Measurements from ENCODE around the gene LRIT2. TPM values are rescaled to one million over a fixed set of nuclear protein-coding genes. Genes with fewer than 3 reads are reported as not detected.

LRIT2 gene
- total RNA-seq, 1 experiment from 2014 or later, result not detected

GRCh38 chr10:84176351-84176750 lies 49.0 kb downstream of the LRIT2 start (continued):
- TF ChIP-seq, protein P1, sequence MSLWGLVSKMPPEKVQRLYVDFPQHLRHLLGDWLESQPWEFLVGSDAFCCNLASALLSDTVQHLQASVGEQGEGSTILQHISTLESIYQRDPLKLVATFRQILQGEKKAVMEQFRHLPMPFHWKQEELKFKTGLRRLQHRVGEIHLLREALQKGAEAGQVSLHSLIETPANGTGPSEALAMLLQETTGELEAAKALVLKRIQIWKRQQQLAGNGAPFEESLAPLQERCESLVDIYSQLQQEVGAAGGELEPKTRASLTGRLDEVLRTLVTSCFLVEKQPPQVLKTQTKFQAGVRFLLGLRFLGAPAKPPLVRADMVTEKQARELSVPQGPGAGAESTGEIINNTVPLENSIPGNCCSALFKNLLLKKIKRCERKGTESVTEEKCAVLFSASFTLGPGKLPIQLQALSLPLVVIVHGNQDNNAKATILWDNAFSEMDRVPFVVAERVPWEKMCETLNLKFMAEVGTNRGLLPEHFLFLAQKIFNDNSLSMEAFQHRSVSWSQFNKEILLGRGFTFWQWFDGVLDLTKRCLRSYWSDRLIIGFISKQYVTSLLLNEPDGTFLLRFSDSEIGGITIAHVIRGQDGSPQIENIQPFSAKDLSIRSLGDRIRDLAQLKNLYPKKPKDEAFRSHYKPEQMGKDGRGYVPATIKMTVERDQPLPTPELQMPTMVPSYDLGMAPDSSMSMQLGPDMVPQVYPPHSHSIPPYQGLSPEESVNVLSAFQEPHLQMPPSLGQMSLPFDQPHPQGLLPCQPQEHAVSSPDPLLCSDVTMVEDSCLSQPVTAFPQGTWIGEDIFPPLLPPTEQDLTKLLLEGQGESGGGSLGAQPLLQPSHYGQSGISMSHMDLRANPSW (CRISPR knock-in tag; conservative IDR thresholded peaks at IDR 0.05; ENCODE audit: low read depth), result no peak
- TF ChIP-seq GTF2I (CRISPR knock-in tag; conservative IDR thresholded peaks at IDR 0.05) (no peak), IRF2 (CRISPR knock-in tag; IDR thresholded peaks at IDR 0.05; ENCODE audit: borderline replicate concordance, low read depth) (no peak), SMAD4 (CRISPR knock-in tag; IDR thresholded peaks at IDR 0.05) (no peak)
- TF ChIP-seq, protein P2, sequence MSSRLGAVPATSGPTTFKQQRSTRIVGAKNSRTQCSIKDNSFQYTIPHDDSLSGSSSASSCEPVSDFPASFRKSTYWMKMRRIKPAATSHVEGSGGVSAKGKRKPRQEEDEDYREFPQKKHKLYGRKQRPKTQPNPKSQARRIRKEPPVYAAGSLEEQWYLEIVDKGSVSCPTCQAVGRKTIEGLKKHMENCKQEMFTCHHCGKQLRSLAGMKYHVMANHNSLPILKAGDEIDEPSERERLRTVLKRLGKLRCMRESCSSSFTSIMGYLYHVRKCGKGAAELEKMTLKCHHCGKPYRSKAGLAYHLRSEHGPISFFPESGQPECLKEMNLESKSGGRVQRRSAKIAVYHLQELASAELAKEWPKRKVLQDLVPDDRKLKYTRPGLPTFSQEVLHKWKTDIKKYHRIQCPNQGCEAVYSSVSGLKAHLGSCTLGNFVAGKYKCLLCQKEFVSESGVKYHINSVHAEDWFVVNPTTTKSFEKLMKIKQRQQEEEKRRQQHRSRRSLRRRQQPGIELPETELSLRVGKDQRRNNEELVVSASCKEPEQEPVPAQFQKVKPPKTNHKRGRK (CRISPR knock-in tag; IDR thresholded peaks at IDR 0.05; ENCODE audit: borderline replicate concordance), result no peak
- TF ChIP-seq, protein P3, sequence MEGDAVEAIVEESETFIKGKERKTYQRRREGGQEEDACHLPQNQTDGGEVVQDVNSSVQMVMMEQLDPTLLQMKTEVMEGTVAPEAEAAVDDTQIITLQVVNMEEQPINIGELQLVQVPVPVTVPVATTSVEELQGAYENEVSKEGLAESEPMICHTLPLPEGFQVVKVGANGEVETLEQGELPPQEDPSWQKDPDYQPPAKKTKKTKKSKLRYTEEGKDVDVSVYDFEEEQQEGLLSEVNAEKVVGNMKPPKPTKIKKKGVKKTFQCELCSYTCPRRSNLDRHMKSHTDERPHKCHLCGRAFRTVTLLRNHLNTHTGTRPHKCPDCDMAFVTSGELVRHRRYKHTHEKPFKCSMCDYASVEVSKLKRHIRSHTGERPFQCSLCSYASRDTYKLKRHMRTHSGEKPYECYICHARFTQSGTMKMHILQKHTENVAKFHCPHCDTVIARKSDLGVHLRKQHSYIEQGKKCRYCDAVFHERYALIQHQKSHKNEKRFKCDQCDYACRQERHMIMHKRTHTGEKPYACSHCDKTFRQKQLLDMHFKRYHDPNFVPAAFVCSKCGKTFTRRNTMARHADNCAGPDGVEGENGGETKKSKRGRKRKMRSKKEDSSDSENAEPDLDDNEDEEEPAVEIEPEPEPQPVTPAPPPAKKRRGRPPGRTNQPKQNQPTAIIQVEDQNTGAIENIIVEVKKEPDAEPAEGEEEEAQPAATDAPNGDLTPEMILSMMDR (IDR thresholded peaks at IDR 0.05), result no peak

GRCh38 chr10:84175436-84175835 lies 49.9 kb downstream of the LRIT2 start:
- H3K4me3 Mint-ChIP-seq, result no peak overlapping the region
- H3K9me3 Mint-ChIP-seq, result no peaks in the 10 kb centered on the region
- no peaks in the 10 kb centered on the region for H3K4me1 Mint-ChIP-seq
- peaks cover under 1% of the 10 kb centered on the region for H3K36me3 Mint-ChIP-seq
- ATAC-seq (no peak), DNase-seq (ENCODE audit: low spot score) (no peak)
- CTCF ChIA-PET, result no interaction called here
- TF ChIP-seq NR2C2 (CRISPR knock-in tag; IDR thresholded peaks at IDR 0.05), result no peak
- no peak for TF ChIP-seq ZNF219 (CRISPR knock-in tag; IDR thresholded peaks at IDR 0.05; ENCODE audit: borderline replicate concordance)
- TF ChIP-seq, protein P4, sequence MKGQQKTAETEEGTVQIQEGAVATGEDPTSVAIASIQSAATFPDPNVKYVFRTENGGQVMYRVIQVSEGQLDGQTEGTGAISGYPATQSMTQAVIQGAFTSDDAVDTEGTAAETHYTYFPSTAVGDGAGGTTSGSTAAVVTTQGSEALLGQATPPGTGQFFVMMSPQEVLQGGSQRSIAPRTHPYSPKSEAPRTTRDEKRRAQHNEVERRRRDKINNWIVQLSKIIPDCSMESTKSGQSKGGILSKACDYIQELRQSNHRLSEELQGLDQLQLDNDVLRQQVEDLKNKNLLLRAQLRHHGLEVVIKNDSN (CRISPR knock-in tag; IDR thresholded peaks at IDR 0.05), result no peak
- no peak for TF ChIP-seq OVOL2 (CRISPR knock-in tag; IDR thresholded peaks at IDR 0.05; ENCODE audit: borderline replicate concordance)
- TF ChIP-seq TEAD1 (CRISPR knock-in tag; IDR thresholded peaks at IDR 0.05), result no peak
- no peak for TF ChIP-seq ERG (CRISPR knock-in tag; IDR thresholded peaks at IDR 0.05)
- TF ChIP-seq, protein P5, sequence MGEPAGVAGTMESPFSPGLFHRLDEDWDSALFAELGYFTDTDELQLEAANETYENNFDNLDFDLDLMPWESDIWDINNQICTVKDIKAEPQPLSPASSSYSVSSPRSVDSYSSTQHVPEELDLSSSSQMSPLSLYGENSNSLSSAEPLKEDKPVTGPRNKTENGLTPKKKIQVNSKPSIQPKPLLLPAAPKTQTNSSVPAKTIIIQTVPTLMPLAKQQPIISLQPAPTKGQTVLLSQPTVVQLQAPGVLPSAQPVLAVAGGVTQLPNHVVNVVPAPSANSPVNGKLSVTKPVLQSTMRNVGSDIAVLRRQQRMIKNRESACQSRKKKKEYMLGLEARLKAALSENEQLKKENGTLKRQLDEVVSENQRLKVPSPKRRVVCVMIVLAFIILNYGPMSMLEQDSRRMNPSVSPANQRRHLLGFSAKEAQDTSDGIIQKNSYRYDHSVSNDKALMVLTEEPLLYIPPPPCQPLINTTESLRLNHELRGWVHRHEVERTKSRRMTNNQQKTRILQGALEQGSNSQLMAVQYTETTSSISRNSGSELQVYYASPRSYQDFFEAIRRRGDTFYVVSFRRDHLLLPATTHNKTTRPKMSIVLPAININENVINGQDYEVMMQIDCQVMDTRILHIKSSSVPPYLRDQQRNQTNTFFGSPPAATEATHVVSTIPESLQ (CRISPR knock-in tag; IDR thresholded peaks at IDR 0.05), result no peak
- peaks cover under 1% of the 10 kb centered on the region; the same call in 1 of the 2 replicates for H3K27me3 Mint-ChIP-seq (ENCODE audit: low read depth)
- POLR2A ChIA-PET, result no interaction called here
- H3K27ac Mint-ChIP-seq, result no peak overlapping the region

DNA sequence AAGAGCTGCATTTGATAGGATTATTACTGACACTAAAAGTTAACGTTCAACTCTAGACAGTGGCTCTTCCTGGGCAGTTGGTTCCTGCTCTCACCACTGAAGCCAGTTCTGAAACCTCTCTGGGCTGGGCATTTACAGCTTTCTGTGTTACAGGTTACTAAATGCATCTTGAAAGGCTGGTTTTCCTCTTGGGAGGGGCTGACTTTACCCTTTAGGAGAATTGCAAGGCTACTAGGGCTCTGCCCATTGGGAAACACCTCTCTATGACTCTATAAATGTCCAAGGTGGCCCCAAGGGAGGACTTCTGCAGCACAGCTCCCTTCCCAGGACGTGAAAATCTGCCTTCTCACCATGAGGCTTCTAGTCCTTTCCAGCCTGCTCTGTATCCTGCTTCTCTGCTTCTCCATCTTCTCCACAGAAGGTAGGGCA lies 51.8 kb downstream of the LRIT2 start, which contains the start of gene GPR15LG:
GPR15LG (plus strand) TSS at position 301 of the 429 bp plus-strand sequence; CDS start at position 352, 51 bp downstream.
- H3K4me3 Mint-ChIP-seq, result no peak within 1 kb of the TSS
- ChIA-PET CTCF (no interaction called here), POLR2A (no interaction called here)
- H3K9me3 Mint-ChIP-seq, result no peaks in the 10 kb centered on the region
- DNase-seq (ENCODE audit: low spot score) (no peak), ATAC-seq (no peak)
- H3K4me1 Mint-ChIP-seq, result no peaks in the 10 kb centered on the region
- no peaks in the 10 kb centered on the region for H3K36me3 Mint-ChIP-seq
- H3K27ac Mint-ChIP-seq, result no peak within 1 kb of the TSS
- no peaks in the 10 kb centered on the region; the same call in 1 of the 2 replicates for H3K27me3 Mint-ChIP-seq (ENCODE audit: low read depth)
- TF ChIP-seq ZNF232 (CRISPR knock-in tag; IDR thresholded peaks at IDR 0.05) (no peak), KAT7 (CRISPR knock-in tag; IDR thresholded peaks at IDR 0.05; ENCODE audit: borderline replicate concordance) (no peak), NR1H2 (CRISPR knock-in tag; IDR thresholded peaks at IDR 0.05) (no peak), FOXK1 (CRISPR knock-in tag; IDR thresholded peaks at IDR 0.05) (no peak), ZNF416 (CRISPR knock-in tag; IDR thresholded peaks at IDR 0.05) (no peak), E2F5 (CRISPR knock-in tag; IDR thresholded peaks at IDR 0.05) (no peak)
- TF ChIP-seq, protein P6, sequence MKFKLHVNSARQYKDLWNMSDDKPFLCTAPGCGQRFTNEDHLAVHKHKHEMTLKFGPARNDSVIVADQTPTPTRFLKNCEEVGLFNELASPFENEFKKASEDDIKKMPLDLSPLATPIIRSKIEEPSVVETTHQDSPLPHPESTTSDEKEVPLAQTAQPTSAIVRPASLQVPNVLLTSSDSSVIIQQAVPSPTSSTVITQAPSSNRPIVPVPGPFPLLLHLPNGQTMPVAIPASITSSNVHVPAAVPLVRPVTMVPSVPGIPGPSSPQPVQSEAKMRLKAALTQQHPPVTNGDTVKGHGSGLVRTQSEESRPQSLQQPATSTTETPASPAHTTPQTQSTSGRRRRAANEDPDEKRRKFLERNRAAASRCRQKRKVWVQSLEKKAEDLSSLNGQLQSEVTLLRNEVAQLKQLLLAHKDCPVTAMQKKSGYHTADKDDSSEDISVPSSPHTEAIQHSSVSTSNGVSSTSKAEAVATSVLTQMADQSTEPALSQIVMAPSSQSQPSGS (CRISPR knock-in tag; IDR thresholded peaks at IDR 0.05; ENCODE audit: borderline replicate concordance, low read depth), result no peak
- TF ChIP-seq, protein P7, sequence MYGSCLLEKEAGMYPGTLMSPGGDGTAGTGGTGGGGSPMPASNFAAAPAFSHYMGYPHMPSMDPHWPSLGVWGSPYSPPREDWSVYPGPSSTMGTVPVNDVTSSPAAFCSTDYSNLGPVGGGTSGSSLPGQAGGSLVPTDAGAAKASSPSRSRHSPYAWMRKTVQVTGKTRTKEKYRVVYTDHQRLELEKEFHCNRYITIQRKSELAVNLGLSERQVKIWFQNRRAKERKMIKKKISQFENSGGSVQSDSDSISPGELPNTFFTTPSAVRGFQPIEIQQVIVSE (CRISPR knock-in tag; IDR thresholded peaks at IDR 0.05; ENCODE audit: borderline replicate concordance), result no peak
